Progenitor cell of endocrine pancreas (in vitro differentiated cells): ENCODE data around the gene CORIN. TPM values are rescaled to one million over a fixed set of nuclear protein-coding genes. Genes with fewer than 3 reads are reported as not detected.

ENCODE experiments used
- DNase-seq: peaks from one replicate; pipeline ENCODE4 v3.0.0; 2021; ENCODE audit warnings: low spot score; ENCODE audit not compliant: unreplicated experiment
- H3K27ac Mint-ChIP-seq: 2 replicates; pipeline ENCODE4 v1.8.0; 2021; ENCODE audit warnings: mild to moderate bottlenecking, moderate library complexity, mixed read lengths
- H3K27me3 Mint-ChIP-seq: 2 replicates; pipeline ENCODE4 v1.8.0; 2021; ENCODE audit warnings: mixed read lengths
- H3K36me3 Mint-ChIP-seq: 2 replicates; pipeline ENCODE4 v1.8.0; 2022; ENCODE audit warnings: mixed read lengths; ENCODE audit not compliant: insufficient read depth
- H3K4me1 Mint-ChIP-seq: 2 replicates; pipeline ENCODE4 v1.8.0; 2021; ENCODE audit warnings: low read depth, mixed read lengths
- H3K4me3 Mint-ChIP-seq: 2 replicates; pipeline ENCODE4 v1.8.0; 2021; ENCODE audit warnings: low read depth, mild to moderate bottlenecking, moderate library complexity, mixed read lengths
- H3K9me3 Mint-ChIP-seq: 2 replicates; pipeline ENCODE4 v1.8.0; 2021; ENCODE audit warnings: low read depth, mixed read lengths
- total RNA-seq: library from RNA; stranded (reverse); gene quantifications from 2 replicates; pipeline ENCODE4 v1.2.1, GENCODE V29; 2021
- TF ChIP-seq, protein P1 (sequence below): fragments of 200-600 bp; sonication (generic); IDR thresholded peaks from one replicate; pipeline ENCODE4 v1.5.0; 2021; ENCODE audit warnings: antibody characterized with exemption, mild to moderate bottlenecking; ENCODE audit not compliant: unreplicated experiment

Gene CORIN
- total RNA-seq, 1 donor from 2014 or later = 0.84 TPM

DNA sequence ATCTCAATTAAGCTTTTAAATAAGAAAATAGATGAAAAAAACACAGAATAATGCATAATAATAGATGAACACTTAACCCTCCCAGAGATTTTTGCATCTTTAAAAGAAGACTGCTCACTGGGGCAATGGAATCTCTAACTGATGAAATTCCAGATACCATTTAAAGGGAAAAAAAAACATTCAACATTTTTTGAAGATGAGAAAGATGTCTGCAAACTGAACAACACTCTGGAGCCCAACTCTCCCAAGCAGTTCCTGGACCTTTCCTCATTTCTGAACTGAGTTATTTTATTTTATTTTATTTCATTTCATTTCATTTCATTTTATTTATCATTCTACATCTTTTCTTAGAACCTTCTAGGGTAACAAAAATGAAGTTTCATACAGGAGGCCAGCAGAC lies 90.7 kb downstream of the CORIN start:
- Mint-ChIP-seq H3K36me3 (no peaks in the 10 kb centered on the region), H3K4me1 (peaks cover 7% of the 10 kb centered on the region), H3K27ac (no peak overlapping the region)

GRCh38 chr4:47746122-47746521 lies 91.7 kb downstream of the CORIN start:
- H3K36me3 Mint-ChIP-seq = no peaks in the 10 kb centered on the region
- no peak overlapping the region for H3K27ac Mint-ChIP-seq
- no peak overlapping the region for H3K4me3 Mint-ChIP-seq
- H3K9me3 Mint-ChIP-seq = peaks cover 9% of the 10 kb centered on the region
- TF ChIP-seq, protein P1, sequence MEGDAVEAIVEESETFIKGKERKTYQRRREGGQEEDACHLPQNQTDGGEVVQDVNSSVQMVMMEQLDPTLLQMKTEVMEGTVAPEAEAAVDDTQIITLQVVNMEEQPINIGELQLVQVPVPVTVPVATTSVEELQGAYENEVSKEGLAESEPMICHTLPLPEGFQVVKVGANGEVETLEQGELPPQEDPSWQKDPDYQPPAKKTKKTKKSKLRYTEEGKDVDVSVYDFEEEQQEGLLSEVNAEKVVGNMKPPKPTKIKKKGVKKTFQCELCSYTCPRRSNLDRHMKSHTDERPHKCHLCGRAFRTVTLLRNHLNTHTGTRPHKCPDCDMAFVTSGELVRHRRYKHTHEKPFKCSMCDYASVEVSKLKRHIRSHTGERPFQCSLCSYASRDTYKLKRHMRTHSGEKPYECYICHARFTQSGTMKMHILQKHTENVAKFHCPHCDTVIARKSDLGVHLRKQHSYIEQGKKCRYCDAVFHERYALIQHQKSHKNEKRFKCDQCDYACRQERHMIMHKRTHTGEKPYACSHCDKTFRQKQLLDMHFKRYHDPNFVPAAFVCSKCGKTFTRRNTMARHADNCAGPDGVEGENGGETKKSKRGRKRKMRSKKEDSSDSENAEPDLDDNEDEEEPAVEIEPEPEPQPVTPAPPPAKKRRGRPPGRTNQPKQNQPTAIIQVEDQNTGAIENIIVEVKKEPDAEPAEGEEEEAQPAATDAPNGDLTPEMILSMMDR = no peak
- peaks cover 3% of the 10 kb centered on the region for H3K4me1 Mint-ChIP-seq
- no peaks in the 10 kb centered on the region for H3K27me3 Mint-ChIP-seq
- no peak for DNase-seq

More for the DNA sequence above, 90.7 kb downstream of the CORIN start:
- no peak for DNase-seq
- Mint-ChIP-seq H3K4me3 (no peak overlapping the region), H3K27me3 (no peaks in the 10 kb centered on the region), H3K9me3 (peaks cover 9% of the 10 kb centered on the region)
- TF ChIP-seq, protein P1 = no peak

GRCh38 chr4:47744843-47745382 lies 93.0 kb downstream of the CORIN start:
- Mint-ChIP-seq H3K36me3 (no peaks in the 10 kb centered on the region), H3K27me3 (no peaks in the 10 kb centered on the region), H3K4me1 (peaks cover 1% of the 10 kb centered on the region), H3K9me3 (peaks cover 11% of the 10 kb centered on the region), H3K4me3 (no peak overlapping the region), H3K27ac (no peak overlapping the region)
- TF ChIP-seq, protein P1 = no peak
- no peak for DNase-seq

- H3K27ac Mint-ChIP-seq = no peak overlapping the region
- no peak overlapping the region for H3K4me3 Mint-ChIP-seq
- H3K27me3 Mint-ChIP-seq = no peaks in the 10 kb centered on the region
- H3K4me1 Mint-ChIP-seq = no peaks in the 10 kb centered on the region
- TF ChIP-seq, protein P1 = no peak
- no peaks in the 10 kb centered on the region for H3K36me3 Mint-ChIP-seq
- H3K9me3 Mint-ChIP-seq = peaks cover 14% of the 10 kb centered on the region
- DNase-seq = no peak
Observed at GRCh38 chr4:47744253-47744652, 93.6 kb downstream of the CORIN start.

DNA sequence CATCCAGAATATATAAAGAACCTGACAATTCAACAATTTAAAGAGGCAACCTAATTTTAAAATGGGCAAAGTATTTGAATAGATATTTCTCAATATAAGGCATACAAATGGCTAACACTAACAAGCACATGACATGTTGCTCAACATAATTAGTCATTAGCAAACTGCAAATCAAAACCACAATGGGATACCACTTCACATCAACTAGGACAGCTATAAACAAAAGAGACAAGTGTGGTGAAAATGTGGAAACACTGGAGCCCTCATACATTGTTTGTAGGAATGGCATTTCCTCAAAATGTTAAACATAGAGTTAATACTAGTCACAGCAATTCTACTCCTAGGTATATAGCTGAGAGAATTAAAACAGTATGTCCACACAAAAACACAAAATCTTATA lies 96.7 kb downstream of the CORIN start:
- Mint-ChIP-seq H3K27ac (no peak overlapping the region), H3K4me3 (no peak overlapping the region), H3K9me3 (peaks cover 18% of the 10 kb centered on the region), H3K4me1 (peaks cover 15% of the 10 kb centered on the region), H3K36me3 (no peaks in the 10 kb centered on the region), H3K27me3 (no peaks in the 10 kb centered on the region)
- TF ChIP-seq, protein P1 = no peak
- no peak for DNase-seq
